Mucosa of descending colon (tissue), 3 donors: ENCODE data around the gene SCYGR6. TPM values are rescaled to one million over a fixed set of nuclear protein-coding genes. Genes with fewer than 3 reads are reported as not detected.
A peak's percentile ranks its signal among the peaks of the same experiment; 100 is the strongest.
"Not testable (repeated sequence)": the region's sequence is repeated elsewhere in the genome, so short reads cannot be mapped to it uniquely, and the experiment has no call there.

Source experiments
- ATAC-seq: fragments of 200-7000 bp; cut with Tn5 transposase; one replicate; pipeline ENCODE4 v1.9.1; 2020; ENCODE audit warnings: mild to moderate bottlenecking, moderate library complexity
- DNase-seq, 3 donors: peaks; one replicate each; pipeline ENCODE4 v3.0.0-alpha.2; 2020
- H3K36me3 ChIP-seq: fragments of 200-600 bp; one replicate; pipeline ENCODE4 v1.8.0; 2021; ENCODE audit warnings: low read depth, mild to moderate bottlenecking
- H3K4me1 ChIP-seq: fragments of 200-600 bp; one replicate; pipeline ENCODE4 v1.8.0; 2021; ENCODE audit warnings: low read depth, mild to moderate bottlenecking
- H3K4me3 ChIP-seq: fragments of 200-600 bp; one replicate; pipeline ENCODE4 v1.8.0; 2021; ENCODE audit warnings: mild to moderate bottlenecking
- H3K9me3 ChIP-seq: fragments of 200-600 bp; one replicate; pipeline ENCODE4 v1.8.0; 2021; ENCODE audit warnings: mild to moderate bottlenecking
- CTCF ChIP-seq: fragments of 200-600 bp; IDR thresholded peaks from one replicate; pipeline ENCODE4 v1.8.0; 2022; ENCODE audit warnings: antibody characterized with exemption, mild to moderate bottlenecking
- intact Hi-C, 2 donors: fragments of 100-400 bp; cut with DNase I in 1 of 2; cut with micrococcal nuclease in 1 of 2; formaldehyde crosslinking; loops; one replicate each; pipeline versions ENCODE4 v1.11.0 to v1.11.1; 2022; cut with DNase I, micrococcal nuclease
- total RNA-seq, 3 donors: library from RNA; stranded (reverse); fragmentation: NEBNext Ultra II Directional in 2 of 3; extraction: Animal tissue kit (Norgen Biotek cat#: 25700) in 2 of 3; gene quantifications; one replicate each; pipeline versions ENCODE4 v1.2.1 to v1.2.4, GENCODE V29; 2021 to 2023
- donor health status: DM: no; HTN: no; CAD: no; lungs with moderate emphysema.
- donor health status: DM: no; HTN: no; CAD: no.
- donor health status: DM: no; HTN: yes; CAD: no.

The SCYGR6 gene
- total RNA-seq, 3 donors from 2014 or later: not detected

GRCh38 chr2:227748079-227748478 lies 23.5 kb upstream of the SCYGR6 start:
- peak in 2 of 3 donors; percentile 43 to 50 for DNase-seq
- intact Hi-C loops: no loop called here

DNA sequence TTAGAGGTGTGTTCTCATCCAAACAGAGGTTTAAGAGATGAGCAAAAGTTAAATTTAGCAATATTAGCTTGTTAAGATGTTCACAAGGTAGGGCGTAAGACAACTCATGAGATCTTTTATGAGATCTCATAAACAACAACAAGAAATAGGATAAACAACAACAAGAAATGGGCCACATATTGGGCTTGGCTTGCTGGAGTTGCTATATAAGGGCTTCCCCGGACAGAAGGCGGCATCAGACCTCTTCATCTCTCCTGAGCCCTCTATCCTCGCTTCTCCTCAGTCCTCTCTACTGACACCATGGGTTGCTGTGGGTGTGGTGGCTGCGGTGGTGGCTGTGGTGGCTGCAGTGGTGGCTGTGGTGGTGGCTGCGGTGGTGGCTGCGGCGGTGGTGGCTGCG lies 21.0 kb upstream of the SCYGR6 start, which contains the start of gene SCYGR8:
Gene SCYGR8, plus strand, starts transcription at position 301 of the 400 bp plus-strand sequence. Its CDS starts 0 bp downstream, at position 301.
- Histone ChIP-seq H3K4me3 (no peak within 1 kb of the TSS), H3K9me3 (no peaks in the 10 kb centered on the region), H3K36me3 (no peaks in the 10 kb centered on the region), H3K4me1 (no peaks in the 10 kb centered on the region)
- DNase-seq (no peak), ATAC-seq (no peak)
- intact Hi-C loops: no loop called here
- no peak for TF ChIP-seq CTCF

More at GRCh38 chr2:227748079-227748478, 23.5 kb upstream of the SCYGR6 start:
- TF ChIP-seq CTCF: no peak
- Histone ChIP-seq H3K4me1 (no peaks in the 10 kb centered on the region), H3K4me3 (no peak overlapping the region), H3K9me3 (no peaks in the 10 kb centered on the region), H3K36me3 (no peaks in the 10 kb centered on the region)
- ATAC-seq: peak; percentile 31

- DNase-seq: peak in 2 of 3 donors; percentile 45 to 62
- H3K9me3 ChIP-seq, ATAC-seq, H3K4me1 ChIP-seq, H3K4me3 ChIP-seq, H3K36me3 ChIP-seq, intact Hi-C loops: not testable (repeated sequence)
Measured at GRCh38 chr2:227740705-227741104, 16.1 kb upstream of the SCYGR6 start.

DNA sequence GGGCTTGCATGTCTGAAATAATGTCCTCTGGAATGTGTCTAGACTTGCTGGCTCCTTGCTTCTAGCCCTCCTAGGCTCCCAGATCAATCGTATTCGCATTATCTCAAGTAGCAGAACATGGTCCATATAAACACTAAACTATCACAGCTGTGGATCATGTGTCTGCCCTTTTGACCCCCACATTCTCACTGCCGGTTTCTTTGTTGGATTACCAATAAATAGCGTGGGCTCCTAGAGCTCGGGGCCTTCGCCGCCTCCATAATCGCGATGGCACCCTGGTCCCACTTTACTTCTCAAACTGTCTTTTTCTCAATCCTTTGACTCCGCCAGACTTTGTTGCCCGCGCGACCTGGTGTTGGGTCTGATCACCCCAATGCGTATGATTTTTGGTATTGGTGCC lies 14.8 kb upstream of the SCYGR6 start:
- Histone ChIP-seq H3K9me3 (no peaks in the 10 kb centered on the region), H3K4me1 (no peaks in the 10 kb centered on the region), H3K4me3 (no peak overlapping the region), H3K36me3 (no peaks in the 10 kb centered on the region)
- no peak for TF ChIP-seq CTCF
- DNase-seq (no peak), ATAC-seq (no peak)
- intact Hi-C loops: no loop called here

DNA sequence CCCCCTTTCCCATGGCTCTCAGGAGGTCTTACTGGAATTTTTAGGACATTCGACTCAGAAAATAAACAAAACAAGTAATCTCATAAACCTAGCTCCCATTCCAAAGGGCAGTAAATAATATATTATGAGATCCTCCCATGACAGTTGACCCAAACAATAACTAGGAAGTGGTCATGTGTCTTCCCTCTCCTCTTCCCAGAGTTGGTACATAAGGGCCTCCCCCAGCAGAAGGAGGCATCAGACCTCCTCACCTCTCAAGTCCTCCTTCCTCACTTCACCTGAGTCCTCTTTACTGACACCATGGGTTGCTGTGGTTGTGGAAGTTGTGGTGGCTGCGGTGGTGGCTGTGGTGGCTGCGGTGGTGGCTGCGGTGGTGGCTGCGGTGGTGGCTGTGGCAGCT lies 3.5 kb upstream of the SCYGR6 start, which contains the start of gene SCYGR7:
Gene SCYGR7, plus strand, starts transcription at position 301 of the 400 bp plus-strand sequence. Its CDS starts 0 bp downstream, at position 301.
- intact Hi-C loops: no loop called here
- DNase-seq (no peak), ATAC-seq (no peak)
- no peak within 1 kb of the TSS for H3K4me3 ChIP-seq
- H3K9me3 ChIP-seq: no peaks in the 10 kb centered on the region
- no peaks in the 10 kb centered on the region for H3K36me3 ChIP-seq
- TF ChIP-seq CTCF: no peak
- no peaks in the 10 kb centered on the region for H3K4me1 ChIP-seq

- intact Hi-C loops, ATAC-seq, H3K36me3 ChIP-seq, H3K9me3 ChIP-seq, H3K4me1 ChIP-seq, H3K4me3 ChIP-seq: not testable (repeated sequence)
- DNase-seq: peak in 1 of 3 donors; percentile 23
Measured at GRCh38 chr2:227722821-227723220, 1.7 kb downstream of the SCYGR6 start.

DNA sequence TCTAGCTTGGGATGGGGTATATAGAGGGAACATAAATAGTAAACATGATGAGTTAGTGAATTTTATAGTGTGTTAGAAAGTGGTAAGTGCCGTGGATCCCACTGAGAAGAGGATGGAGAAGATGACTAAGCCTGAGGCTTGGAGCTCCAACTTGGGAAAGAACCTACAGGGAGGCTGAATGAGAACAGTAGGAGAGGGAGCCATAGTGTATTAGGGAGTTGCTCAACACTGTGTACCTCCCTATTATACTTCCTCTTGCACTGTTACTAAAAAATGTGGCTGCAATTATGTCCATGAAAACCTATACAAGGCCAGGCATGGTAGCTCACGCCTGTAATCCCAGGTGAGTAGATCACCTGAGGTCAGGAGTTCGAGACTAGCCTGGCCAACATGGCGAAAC lies 3.9 kb downstream of the SCYGR6 start:
- no peaks in the 10 kb centered on the region for H3K9me3 ChIP-seq
- TF ChIP-seq CTCF: no peak
- DNase-seq (no peak), ATAC-seq (no peak)
- peaks cover 8% of the 10 kb centered on the region for H3K4me1 ChIP-seq
- H3K4me3 ChIP-seq: no peak overlapping the region
- no peaks in the 10 kb centered on the region for H3K36me3 ChIP-seq
- intact Hi-C loops: no loop called here
